Breast epithelium (tissue), 3 donors: ENCODE results near the gene HSPA12B.
"Not testable (repeated sequence)": the region's sequence is repeated elsewhere in the genome, so short reads cannot be mapped to it uniquely, and the experiment has no call there.

ENCODE experiments used
- POLR2A ChIP-seq: fragments of 450-650 bp; IDR thresholded peaks from one replicate; pipeline ENCODE4 v1.6.1; 2016; ENCODE audit warnings: antibody characterized with exemption, mild to moderate bottlenecking, moderate library complexity
- TF ChIP-seq, protein P1 (sequence below), 3 donors: fragments of 450-650 bp; IDR thresholded peaks; one replicate each; pipeline ENCODE4 v1.5.1; 2016 to 2017; ENCODE audit warnings: antibody characterized with exemption in 3 of 3, mild to moderate bottlenecking in 3 of 3, moderate library complexity in 3 of 3

DNA sequence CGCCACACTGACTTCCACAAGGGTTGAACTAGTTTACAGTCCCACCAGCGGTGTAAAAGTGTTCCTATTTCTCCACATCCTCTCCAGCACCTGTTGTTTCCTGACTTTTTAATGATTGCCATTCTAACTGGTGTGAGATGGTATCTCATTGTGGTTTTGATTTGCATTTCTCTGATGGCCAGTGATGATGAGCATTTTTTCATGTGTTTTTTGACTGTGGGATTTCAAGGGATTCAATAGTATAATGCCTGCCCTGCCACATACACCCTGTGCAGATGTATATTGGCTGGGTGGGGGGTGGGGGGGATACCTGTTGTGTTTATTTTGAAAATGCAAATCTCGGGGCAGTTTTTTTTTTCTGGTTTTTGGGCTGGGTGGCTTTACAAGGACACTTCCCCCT is 61.7 kb downstream of the HSPA12B start:
- TF ChIP-seq POLR2A: not testable (repeated sequence)
- TF ChIP-seq, protein P1, sequence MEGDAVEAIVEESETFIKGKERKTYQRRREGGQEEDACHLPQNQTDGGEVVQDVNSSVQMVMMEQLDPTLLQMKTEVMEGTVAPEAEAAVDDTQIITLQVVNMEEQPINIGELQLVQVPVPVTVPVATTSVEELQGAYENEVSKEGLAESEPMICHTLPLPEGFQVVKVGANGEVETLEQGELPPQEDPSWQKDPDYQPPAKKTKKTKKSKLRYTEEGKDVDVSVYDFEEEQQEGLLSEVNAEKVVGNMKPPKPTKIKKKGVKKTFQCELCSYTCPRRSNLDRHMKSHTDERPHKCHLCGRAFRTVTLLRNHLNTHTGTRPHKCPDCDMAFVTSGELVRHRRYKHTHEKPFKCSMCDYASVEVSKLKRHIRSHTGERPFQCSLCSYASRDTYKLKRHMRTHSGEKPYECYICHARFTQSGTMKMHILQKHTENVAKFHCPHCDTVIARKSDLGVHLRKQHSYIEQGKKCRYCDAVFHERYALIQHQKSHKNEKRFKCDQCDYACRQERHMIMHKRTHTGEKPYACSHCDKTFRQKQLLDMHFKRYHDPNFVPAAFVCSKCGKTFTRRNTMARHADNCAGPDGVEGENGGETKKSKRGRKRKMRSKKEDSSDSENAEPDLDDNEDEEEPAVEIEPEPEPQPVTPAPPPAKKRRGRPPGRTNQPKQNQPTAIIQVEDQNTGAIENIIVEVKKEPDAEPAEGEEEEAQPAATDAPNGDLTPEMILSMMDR (IDR thresholded peaks at IDR 0.05): not testable (repeated sequence)
